Neutrophil (primary cell): ENCODE data around the gene CNKSR3.

ENCODE experiments used
- H3K27ac ChIP-seq: fragments of 200-600 bp; sonication (generic); 2 replicates; pipeline ENCODE4 v1.5.1; 2016; ENCODE audit warnings: mild to moderate bottlenecking, moderate library complexity
- H3K27me3 ChIP-seq: fragments of 200-600 bp; sonication (generic); 2 replicates; pipeline ENCODE4 v1.6.0; 2016; ENCODE audit warnings: mild to moderate bottlenecking
- H3K36me3 ChIP-seq: fragments of 200-600 bp; sonication (generic); 2 replicates; pipeline ENCODE4 v1.5.1; 2017
- H3K4me1 ChIP-seq, 2 experiments: fragments of 200-600 bp in 1 of 2; sonication (generic) in 1 of 2; 1 replicate in 1 of 2; 2 replicates in 1 of 2; pipeline versions ENCODE4 v1.5.1 to v1.6.1; 2013 to 2016; ENCODE audit warnings: low read depth in 1 of 2, low read length in 1 of 2, mild to moderate bottlenecking in 1 of 2, moderate library complexity in 1 of 2; ENCODE audit not compliant: control insufficient read depth in 1 of 2, insufficient read depth in 1 of 2
- H3K4me3 ChIP-seq, 2 experiments: fragments of 200-600 bp in 1 of 2; sonication (generic) in 1 of 2; 1 replicate in 1 of 2; 2 replicates in 1 of 2; pipeline ENCODE4 v1.5.1; 2013 to 2016; ENCODE audit warnings: low read depth in 1 of 2, low read length in 1 of 2, mild to moderate bottlenecking in 1 of 2, moderate library complexity in 1 of 2
- H3K9me3 ChIP-seq: fragments of 200-600 bp; sonication (generic); 2 replicates; pipeline ENCODE4 v1.5.1; 2016
- CTCF ChIP-seq: fragments of 200-600 bp; sonication (generic); IDR thresholded peaks from 2 replicates; pipeline ENCODE4 v1.5.1; 2016; ENCODE audit warnings: antibody characterized with exemption

The CNKSR3 gene

GRCh38 chr6:154430481-154430919 is 80.0 kb downstream of the CNKSR3 start:
- Histone ChIP-seq H3K4me1 (peaks cover 5% of the 10 kb centered on the region in 2 experiments), H3K4me3 (no peak overlapping the region), H3K27ac (no peak overlapping the region), H3K36me3 (no peaks in the 10 kb centered on the region), H3K9me3 (no peaks in the 10 kb centered on the region), H3K27me3 (no peaks in the 10 kb centered on the region)
- no peak for TF ChIP-seq CTCF

GRCh38 chr6:154429711-154430110 is 80.8 kb downstream of the CNKSR3 start:
- Histone ChIP-seq H3K4me3 (no peak overlapping the region), H3K36me3 (no peaks in the 10 kb centered on the region)

GRCh38 chr6:154428897-154429296 is 81.6 kb downstream of the CNKSR3 start:
- H3K4me3 ChIP-seq: no peak overlapping the region
- peaks cover 5% of the 10 kb centered on the region in 2 experiments for H3K4me1 ChIP-seq
- TF ChIP-seq CTCF: no peak
- no peak overlapping the region for H3K27ac ChIP-seq
- no peaks in the 10 kb centered on the region for H3K36me3 ChIP-seq
- no peaks in the 10 kb centered on the region for H3K27me3 ChIP-seq
- no peaks in the 10 kb centered on the region for H3K9me3 ChIP-seq

More at GRCh38 chr6:154429711-154430110, 80.8 kb downstream of the CNKSR3 start:
- peaks cover 5% of the 10 kb centered on the region in 2 experiments for H3K4me1 ChIP-seq
- H3K9me3 ChIP-seq: no peaks in the 10 kb centered on the region
- H3K27me3 ChIP-seq: no peaks in the 10 kb centered on the region
- H3K27ac ChIP-seq: no peak overlapping the region
- TF ChIP-seq CTCF: no peak

GRCh38 chr6:154427446-154427845 is 83.0 kb downstream of the CNKSR3 start:
- no peaks in the 10 kb centered on the region for H3K36me3 ChIP-seq
- H3K4me3 ChIP-seq: no peak overlapping the region
- no peaks in the 10 kb centered on the region for H3K4me1 ChIP-seq
- H3K27me3 ChIP-seq: no peaks in the 10 kb centered on the region
- TF ChIP-seq CTCF: no peak
- H3K9me3 ChIP-seq: no peaks in the 10 kb centered on the region
- no peak overlapping the region for H3K27ac ChIP-seq

GRCh38 chr6:154426997-154427396 is 83.5 kb downstream of the CNKSR3 start:
- Histone ChIP-seq H3K4me1 (no peaks in the 10 kb centered on the region), H3K36me3 (no peaks in the 10 kb centered on the region), H3K4me3 (no peak overlapping the region), H3K27ac (no peak overlapping the region), H3K9me3 (no peaks in the 10 kb centered on the region), H3K27me3 (no peaks in the 10 kb centered on the region)
- no peak for TF ChIP-seq CTCF

- Histone ChIP-seq H3K27me3 (no peaks in the 10 kb centered on the region), H3K9me3 (no peaks in the 10 kb centered on the region), H3K4me3 (no peak overlapping the region), H3K4me1 (no peaks in the 10 kb centered on the region), H3K27ac (no peak overlapping the region), H3K36me3 (no peaks in the 10 kb centered on the region)
- no peak for TF ChIP-seq CTCF
Measured at GRCh38 chr6:154425034-154425433, 85.5 kb downstream of the CNKSR3 start.
